NB4 (cell line): Measurements from ENCODE around the gene RAD18.

Experiments
- DNase-seq: peaks from one replicate; pipeline ENCODE4 v3.0.0; 2010; ENCODE audit warnings: low read depth
- H3K4me3 ChIP-seq: one replicate; pipeline ENCODE4 v1.5.1; 2011; ENCODE audit warnings: mild to moderate bottlenecking, low read depth, low read length, moderate library complexity
- MYC ChIP-seq: IDR thresholded peaks from 2 replicates; pipeline ENCODE4 v1.6.1; 2011; ENCODE audit warnings: low read depth, low read length
- POLR2A ChIP-seq: IDR thresholded peaks from 2 replicates; pipeline ENCODE4 v1.6.1; 2011; ENCODE audit warnings: mild to moderate bottlenecking; ENCODE audit not compliant: insufficient read length; ENCODE audit errors: extremely low read depth
- TF ChIP-seq, protein P1 (sequence below): IDR thresholded peaks from one replicate; pipeline ENCODE4 v1.5.1; 2012; ENCODE audit warnings: low read depth, low read length
- TF ChIP-seq, protein P2 (sequence below): IDR thresholded peaks from 2 replicates; pipeline ENCODE4 v1.6.1; 2011; ENCODE audit warnings: low read depth, low read length

Gene RAD18

DNA sequence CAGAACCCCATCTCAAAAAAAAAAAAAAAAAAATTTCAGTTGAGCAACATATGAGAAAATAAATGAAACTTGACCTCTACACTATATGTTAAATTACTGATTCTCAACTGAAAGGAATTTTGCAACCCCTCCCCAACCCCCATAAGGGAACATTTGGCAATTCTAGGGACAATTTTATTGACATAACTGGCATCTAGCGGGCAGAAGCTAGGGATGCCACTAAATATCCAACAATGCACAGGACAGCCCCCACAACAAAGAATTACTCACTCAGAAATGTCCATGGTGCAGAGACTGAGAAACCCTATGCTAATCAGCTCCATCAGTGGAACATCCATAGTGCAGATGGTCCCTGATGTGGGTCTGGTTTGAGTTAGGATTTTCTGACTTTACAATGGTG, 135.6 kb downstream of the RAD18 start:
- TF ChIP-seq, protein P1, sequence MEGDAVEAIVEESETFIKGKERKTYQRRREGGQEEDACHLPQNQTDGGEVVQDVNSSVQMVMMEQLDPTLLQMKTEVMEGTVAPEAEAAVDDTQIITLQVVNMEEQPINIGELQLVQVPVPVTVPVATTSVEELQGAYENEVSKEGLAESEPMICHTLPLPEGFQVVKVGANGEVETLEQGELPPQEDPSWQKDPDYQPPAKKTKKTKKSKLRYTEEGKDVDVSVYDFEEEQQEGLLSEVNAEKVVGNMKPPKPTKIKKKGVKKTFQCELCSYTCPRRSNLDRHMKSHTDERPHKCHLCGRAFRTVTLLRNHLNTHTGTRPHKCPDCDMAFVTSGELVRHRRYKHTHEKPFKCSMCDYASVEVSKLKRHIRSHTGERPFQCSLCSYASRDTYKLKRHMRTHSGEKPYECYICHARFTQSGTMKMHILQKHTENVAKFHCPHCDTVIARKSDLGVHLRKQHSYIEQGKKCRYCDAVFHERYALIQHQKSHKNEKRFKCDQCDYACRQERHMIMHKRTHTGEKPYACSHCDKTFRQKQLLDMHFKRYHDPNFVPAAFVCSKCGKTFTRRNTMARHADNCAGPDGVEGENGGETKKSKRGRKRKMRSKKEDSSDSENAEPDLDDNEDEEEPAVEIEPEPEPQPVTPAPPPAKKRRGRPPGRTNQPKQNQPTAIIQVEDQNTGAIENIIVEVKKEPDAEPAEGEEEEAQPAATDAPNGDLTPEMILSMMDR: no peak
- TF ChIP-seq POLR2A: no peak
- TF ChIP-seq MYC: no peak
- TF ChIP-seq, protein P2, sequence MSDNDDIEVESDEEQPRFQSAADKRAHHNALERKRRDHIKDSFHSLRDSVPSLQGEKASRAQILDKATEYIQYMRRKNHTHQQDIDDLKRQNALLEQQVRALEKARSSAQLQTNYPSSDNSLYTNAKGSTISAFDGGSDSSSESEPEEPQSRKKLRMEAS: no peak
- H3K4me3 ChIP-seq: no peak overlapping the region
- no peak for DNase-seq
